GM23338 (cell line): Measurements from ENCODE around the gene FOLR1. TPM values are rescaled to one million over a fixed set of nuclear protein-coding genes. Genes with fewer than 3 reads are reported as not detected.

Source experiments
- ATAC-seq: fragments of 200-7000 bp; cut with Tn5 transposase; 3 replicates; pipeline ENCODE4 v1.9.1; 2020
- DNase-seq: peaks from one replicate; pipeline ENCODE4 v3.0.0-alpha.2; 2015; ENCODE audit warnings: low spot score
- H2AFZ ChIP-seq: fragments of 200-600 bp; sonication (generic); 2 replicates; pipeline ENCODE4 v1.8.0; 2016; ENCODE audit warnings: antibody characterized with exemption, mild to moderate bottlenecking, moderate library complexity
- H3F3A ChIP-seq: fragments of 200-600 bp; sonication (generic); replicated peaks from 2 replicates; pipeline ENCODE4 v1.8.0; 2017; ENCODE audit warnings: antibody characterized with exemption, mixed run types, low read depth
- H3K27ac ChIP-seq: fragments of 200-600 bp; sonication (generic); 2 replicates; pipeline ENCODE4 v1.6.1; 2016; ENCODE audit warnings: low read depth
- H3K27me3 ChIP-seq: fragments of 200-600 bp; sonication (generic); 2 replicates; pipeline ENCODE4 v1.8.0; 2016; ENCODE audit warnings: mild to moderate bottlenecking, mixed run types, moderate library complexity; ENCODE audit not compliant: insufficient read depth
- H3K36me3 ChIP-seq: fragments of 200-600 bp; sonication (generic); 2 replicates; pipeline ENCODE4 v1.8.0; 2016; ENCODE audit warnings: mild to moderate bottlenecking; ENCODE audit not compliant: insufficient read depth
- H3K4me1 ChIP-seq: fragments of 200-600 bp; sonication (generic); 2 replicates; pipeline ENCODE4 v1.8.0; 2016; ENCODE audit warnings: mild to moderate bottlenecking, moderate library complexity; ENCODE audit not compliant: insufficient read depth
- H3K4me2 ChIP-seq: fragments of 200-600 bp; sonication (generic); 2 replicates; pipeline ENCODE4 v1.7.1; 2017; ENCODE audit warnings: mixed run types
- H3K4me3 ChIP-seq: fragments of 200-600 bp; sonication (generic); 2 replicates; pipeline ENCODE4 v1.6.1; 2016; ENCODE audit warnings: mixed run types
- H3K79me2 ChIP-seq: fragments of 200-600 bp; sonication (generic); replicated peaks from 2 replicates; pipeline ENCODE4 v1.8.0; 2017; ENCODE audit warnings: mild to moderate bottlenecking; ENCODE audit not compliant: insufficient read depth
- H3K9me2 ChIP-seq: fragments of 200-600 bp; sonication (generic); 2 replicates; pipeline ENCODE4 v1.8.0; 2017; ENCODE audit not compliant: insufficient read depth
- H4K20me1 ChIP-seq: fragments of 200-600 bp; sonication (generic); replicated peaks from 2 replicates; pipeline ENCODE4 v1.8.0; 2017; ENCODE audit warnings: mild to moderate bottlenecking; ENCODE audit not compliant: insufficient read depth
- H3K27ac Mint-ChIP-seq: 2 replicates; pipeline ENCODE4 v1.8.0; 2020; ENCODE audit warnings: inconsistent platforms, mild to moderate bottlenecking, moderate library complexity, mixed read lengths
- H3K27me3 Mint-ChIP-seq: 3 replicates; pipeline ENCODE4 v1.8.0; 2022; ENCODE audit warnings: low read depth, mild to moderate bottlenecking, moderate library complexity, mixed read lengths, inconsistent platforms; ENCODE audit not compliant: insufficient read depth, poor library complexity
- H3K36me3 Mint-ChIP-seq: 3 replicates; pipeline ENCODE4 v1.8.0; 2021; ENCODE audit warnings: low read depth, mild to moderate bottlenecking, inconsistent platforms, moderate library complexity, mixed read lengths
- H3K4me1 Mint-ChIP-seq: 3 replicates; pipeline ENCODE4 v1.8.0; 2020; ENCODE audit warnings: mild to moderate bottlenecking, inconsistent platforms, mixed read lengths
- H3K4me3 Mint-ChIP-seq: 3 replicates; pipeline ENCODE4 v1.8.0; 2021; ENCODE audit warnings: moderate library complexity, mild to moderate bottlenecking, inconsistent platforms, mixed read lengths
- H3K9me3 Mint-ChIP-seq: 3 replicates; pipeline ENCODE4 v1.8.0; 2020; ENCODE audit warnings: moderate library complexity, mild to moderate bottlenecking, inconsistent platforms, mixed read lengths
- JUNB ChIP-seq: IDR thresholded peaks from one replicate; pipeline ENCODE4 v1.6.1; 2016; ENCODE audit warnings: antibody characterized with exemption; ENCODE audit not compliant: unreplicated experiment
- ZNF114 ChIP-seq: fragments of 250-450 bp; sonication (Bioruptor Pico); IDR thresholded peaks from 2 replicates; pipeline ENCODE4 v1.5.0; 2020; ENCODE audit warnings: mild to moderate bottlenecking, moderate library complexity
- polyA plus RNA-seq: library from polyadenylated mRNA; unstranded; fragments of >200 nt; fragmentation: Nextera tagmentation; extraction: Ambion mirVana; gene quantifications from 2 replicates; pipeline ENCODE4 v1.2.1, GENCODE V29; 2016
- total RNA-seq: library from RNA; depleted of rRNA; stranded (reverse); fragments of >200 nt; shearing (Covaris generic); gene quantifications from 2 replicates; pipeline ENCODE4 v1.2.3, GENCODE V29; 2014
- TF ChIP-seq, protein P1 (sequence below): fragments of 250-450 bp; sonication (Bioruptor Pico); IDR thresholded peaks from 2 replicates; pipeline ENCODE4 v1.5.0; 2020; ENCODE audit warnings: mild to moderate bottlenecking, moderate library complexity
- TF ChIP-seq, protein P2 (sequence below): IDR thresholded peaks from one replicate; pipeline ENCODE4 v1.6.1; 2018; ENCODE audit warnings: antibody characterized with exemption; ENCODE audit not compliant: unreplicated experiment

FOLR1 gene
- total and polyA plus RNA-seq, 2 experiments from 2014 or later, result 0.42 TPM; not detected in 1

DNA sequence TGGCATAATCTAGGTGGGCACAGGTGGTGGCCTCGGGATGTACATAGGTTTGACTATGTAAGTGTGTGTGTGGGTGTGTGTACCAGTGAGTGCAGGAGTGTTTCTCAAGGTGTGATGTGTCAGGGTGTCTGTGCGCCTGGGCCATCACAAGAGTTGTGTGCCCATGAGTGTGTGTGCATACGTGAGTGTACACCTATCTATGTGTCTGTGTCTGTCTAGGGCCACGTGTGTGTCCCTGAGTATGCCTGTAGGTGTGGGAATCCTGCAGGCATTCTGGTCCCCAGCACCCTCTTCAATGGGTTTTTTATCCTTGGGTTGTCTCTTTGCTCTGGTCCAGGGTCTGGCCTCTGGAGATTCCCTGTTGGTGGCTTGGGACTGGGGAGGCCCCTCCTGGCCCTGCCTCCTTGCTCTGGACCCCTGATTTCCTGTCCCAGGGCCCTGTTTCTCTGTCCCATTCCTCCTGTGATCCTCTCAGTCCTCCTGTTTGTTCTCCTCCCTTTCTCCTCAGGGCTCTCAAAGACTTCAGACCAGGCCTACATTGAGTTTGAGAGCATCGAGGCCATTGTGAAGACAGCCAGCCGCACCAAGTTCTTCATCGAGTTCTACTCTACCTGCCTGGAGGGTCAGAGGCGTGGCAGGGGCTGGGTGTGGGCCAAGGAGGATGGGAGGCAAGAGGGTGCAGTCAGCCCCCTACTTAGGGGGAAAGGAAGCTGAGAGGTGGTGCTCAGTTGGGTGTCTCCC lies 42.0 kb downstream of the FOLR1 start:
- H3K27ac Mint-ChIP-seq, result no peak overlapping the region
- H3K4me1 ChIP-seq, result peaks cover 12% of the 10 kb centered on the region
- no peaks in the 10 kb centered on the region; the same call in 1 of the 2 replicates for H3K36me3 ChIP-seq
- peaks cover 11% of the 10 kb centered on the region for H3K4me1 Mint-ChIP-seq
- no peak overlapping the region for H3K4me2 ChIP-seq
- ATAC-seq (no peak), DNase-seq (no peak)
- H3F3A ChIP-seq, result no peaks in the 10 kb centered on the region
- H3K9me3 Mint-ChIP-seq, result no peaks in the 10 kb centered on the region
- peaks cover 16% of the 10 kb centered on the region for H3K27me3 Mint-ChIP-seq
- no peak overlapping the region for H3K27ac ChIP-seq
- H3K9me2 ChIP-seq, result no peaks in the 10 kb centered on the region
- H3K4me3 ChIP-seq, result no peak overlapping the region
- no peaks in the 10 kb centered on the region for H3K79me2 ChIP-seq
- H4K20me1 ChIP-seq, result no peaks in the 10 kb centered on the region; the same call in 1 of the 2 replicates
- H3K4me3 Mint-ChIP-seq, result no peak overlapping the region
- H3K27me3 ChIP-seq, result peaks cover 7% of the 10 kb centered on the region
- no peak overlapping the region for H2AFZ ChIP-seq
- H3K36me3 Mint-ChIP-seq, result peaks cover 73% of the 10 kb centered on the region
- TF ChIP-seq, protein P1, sequence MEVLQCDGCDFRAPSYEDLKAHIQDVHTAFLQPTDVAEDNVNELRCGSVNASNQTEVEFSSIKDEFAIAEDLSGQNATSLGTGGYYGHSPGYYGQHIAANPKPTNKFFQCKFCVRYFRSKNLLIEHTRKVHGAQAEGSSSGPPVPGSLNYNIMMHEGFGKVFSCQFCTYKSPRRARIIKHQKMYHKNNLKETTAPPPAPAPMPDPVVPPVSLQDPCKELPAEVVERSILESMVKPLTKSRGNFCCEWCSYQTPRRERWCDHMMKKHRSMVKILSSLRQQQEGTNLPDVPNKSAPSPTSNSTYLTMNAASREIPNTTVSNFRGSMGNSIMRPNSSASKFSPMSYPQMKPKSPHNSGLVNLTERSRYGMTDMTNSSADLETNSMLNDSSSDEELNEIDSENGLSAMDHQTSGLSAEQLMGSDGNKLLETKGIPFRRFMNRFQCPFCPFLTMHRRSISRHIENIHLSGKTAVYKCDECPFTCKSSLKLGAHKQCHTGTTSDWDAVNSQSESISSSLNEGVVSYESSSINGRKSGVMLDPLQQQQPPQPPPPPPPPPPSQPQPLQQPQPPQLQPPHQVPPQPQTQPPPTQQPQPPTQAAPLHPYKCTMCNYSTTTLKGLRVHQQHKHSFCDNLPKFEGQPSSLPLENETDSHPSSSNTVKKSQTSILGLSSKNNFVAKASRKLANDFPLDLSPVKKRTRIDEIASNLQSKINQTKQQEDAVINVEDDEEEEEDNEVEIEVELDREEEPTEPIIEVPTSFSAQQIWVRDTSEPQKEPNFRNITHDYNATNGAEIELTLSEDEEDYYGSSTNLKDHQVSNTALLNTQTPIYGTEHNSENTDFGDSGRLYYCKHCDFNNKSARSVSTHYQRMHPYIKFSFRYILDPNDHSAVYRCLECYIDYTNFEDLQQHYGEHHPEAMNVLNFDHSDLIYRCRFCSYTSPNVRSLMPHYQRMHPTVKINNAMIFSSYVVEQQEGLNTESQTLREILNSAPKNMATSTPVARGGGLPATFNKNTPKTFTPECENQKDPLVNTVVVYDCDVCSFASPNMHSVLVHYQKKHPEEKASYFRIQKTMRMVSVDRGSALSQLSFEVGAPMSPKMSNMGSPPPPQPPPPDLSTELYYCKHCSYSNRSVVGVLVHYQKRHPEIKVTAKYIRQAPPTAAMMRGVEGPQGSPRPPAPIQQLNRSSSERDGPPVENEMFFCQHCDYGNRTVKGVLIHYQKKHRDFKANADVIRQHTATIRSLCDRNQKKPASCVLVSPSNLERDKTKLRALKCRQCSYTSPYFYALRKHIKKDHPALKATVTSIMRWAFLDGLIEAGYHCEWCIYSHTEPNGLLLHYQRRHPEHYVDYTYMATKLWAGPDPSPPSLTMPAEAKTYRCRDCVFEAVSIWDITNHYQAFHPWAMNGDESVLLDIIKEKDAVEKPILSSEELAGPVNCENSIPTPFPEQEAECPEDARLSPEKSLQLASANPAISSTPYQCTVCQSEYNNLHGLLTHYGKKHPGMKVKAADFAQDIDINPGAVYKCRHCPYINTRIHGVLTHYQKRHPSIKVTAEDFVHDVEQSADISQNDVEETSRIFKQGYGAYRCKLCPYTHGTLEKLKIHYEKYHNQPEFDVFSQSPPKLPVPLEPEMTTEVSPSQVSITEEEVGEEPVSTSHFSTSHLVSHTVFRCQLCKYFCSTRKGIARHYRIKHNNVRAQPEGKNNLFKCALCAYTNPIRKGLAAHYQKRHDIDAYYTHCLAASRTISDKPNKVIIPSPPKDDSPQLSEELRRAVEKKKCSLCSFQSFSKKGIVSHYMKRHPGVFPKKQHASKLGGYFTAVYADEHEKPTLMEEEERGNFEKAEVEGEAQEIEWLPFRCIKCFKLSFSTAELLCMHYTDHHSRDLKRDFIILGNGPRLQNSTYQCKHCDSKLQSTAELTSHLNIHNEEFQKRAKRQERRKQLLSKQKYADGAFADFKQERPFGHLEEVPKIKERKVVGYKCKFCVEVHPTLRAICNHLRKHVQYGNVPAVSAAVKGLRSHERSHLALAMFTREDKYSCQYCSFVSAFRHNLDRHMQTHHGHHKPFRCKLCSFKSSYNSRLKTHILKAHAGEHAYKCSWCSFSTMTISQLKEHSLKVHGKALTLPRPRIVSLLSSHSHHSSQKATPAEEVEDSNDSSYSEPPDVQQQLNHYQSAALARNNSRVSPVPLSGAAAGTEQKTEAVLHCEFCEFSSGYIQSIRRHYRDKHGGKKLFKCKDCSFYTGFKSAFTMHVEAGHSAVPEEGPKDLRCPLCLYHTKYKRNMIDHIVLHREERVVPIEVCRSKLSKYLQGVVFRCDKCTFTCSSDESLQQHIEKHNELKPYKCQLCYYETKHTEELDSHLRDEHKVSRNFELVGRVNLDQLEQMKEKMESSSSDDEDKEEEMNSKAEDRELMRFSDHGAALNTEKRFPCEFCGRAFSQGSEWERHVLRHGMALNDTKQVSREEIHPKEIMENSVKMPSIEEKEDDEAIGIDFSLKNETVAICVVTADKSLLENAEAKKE (CRISPR knock-in tag), result no peak
- no peak for TF ChIP-seq ZNF114 (CRISPR knock-in tag)
- TF ChIP-seq JUNB, result no peak
- TF ChIP-seq, protein P2, sequence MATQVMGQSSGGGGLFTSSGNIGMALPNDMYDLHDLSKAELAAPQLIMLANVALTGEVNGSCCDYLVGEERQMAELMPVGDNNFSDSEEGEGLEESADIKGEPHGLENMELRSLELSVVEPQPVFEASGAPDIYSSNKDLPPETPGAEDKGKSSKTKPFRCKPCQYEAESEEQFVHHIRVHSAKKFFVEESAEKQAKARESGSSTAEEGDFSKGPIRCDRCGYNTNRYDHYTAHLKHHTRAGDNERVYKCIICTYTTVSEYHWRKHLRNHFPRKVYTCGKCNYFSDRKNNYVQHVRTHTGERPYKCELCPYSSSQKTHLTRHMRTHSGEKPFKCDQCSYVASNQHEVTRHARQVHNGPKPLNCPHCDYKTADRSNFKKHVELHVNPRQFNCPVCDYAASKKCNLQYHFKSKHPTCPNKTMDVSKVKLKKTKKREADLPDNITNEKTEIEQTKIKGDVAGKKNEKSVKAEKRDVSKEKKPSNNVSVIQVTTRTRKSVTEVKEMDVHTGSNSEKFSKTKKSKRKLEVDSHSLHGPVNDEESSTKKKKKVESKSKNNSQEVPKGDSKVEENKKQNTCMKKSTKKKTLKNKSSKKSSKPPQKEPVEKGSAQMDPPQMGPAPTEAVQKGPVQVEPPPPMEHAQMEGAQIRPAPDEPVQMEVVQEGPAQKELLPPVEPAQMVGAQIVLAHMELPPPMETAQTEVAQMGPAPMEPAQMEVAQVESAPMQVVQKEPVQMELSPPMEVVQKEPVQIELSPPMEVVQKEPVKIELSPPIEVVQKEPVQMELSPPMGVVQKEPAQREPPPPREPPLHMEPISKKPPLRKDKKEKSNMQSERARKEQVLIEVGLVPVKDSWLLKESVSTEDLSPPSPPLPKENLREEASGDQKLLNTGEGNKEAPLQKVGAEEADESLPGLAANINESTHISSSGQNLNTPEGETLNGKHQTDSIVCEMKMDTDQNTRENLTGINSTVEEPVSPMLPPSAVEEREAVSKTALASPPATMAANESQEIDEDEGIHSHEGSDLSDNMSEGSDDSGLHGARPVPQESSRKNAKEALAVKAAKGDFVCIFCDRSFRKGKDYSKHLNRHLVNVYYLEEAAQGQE, result no peak
